HAP-1 (cell line): ENCODE results near the gene LARP4.
"Not testable (repeated sequence)": the region's sequence is repeated elsewhere in the genome, so short reads cannot be mapped to it uniquely, and the experiment has no call there.

Experiments
- DNase-seq, 2 experiments: peaks; one replicate each; pipeline ENCODE4 v3.0.0-alpha.2; 2016 to 2020; ENCODE audit warnings: low spot score in 2 of 2
- H3K27me3 ChIP-seq: fragments of 250-450 bp; sonication (Bioruptor Pico); 2 replicates; pipeline ENCODE4 v1.5.1; 2020; ENCODE audit warnings: low read depth, mild to moderate bottlenecking, moderate library complexity
- H3K36me3 ChIP-seq: fragments of 250-450 bp; sonication (Bioruptor Pico); replicated peaks from 2 replicates; pipeline ENCODE4 v1.5.1; 2020; ENCODE audit warnings: mild to moderate bottlenecking
- H3K4me1 ChIP-seq: fragments of 250-450 bp; sonication (Bioruptor Pico); 2 replicates; pipeline ENCODE4 v1.5.1; 2020; ENCODE audit warnings: mild to moderate bottlenecking
- H3K4me3 ChIP-seq: fragments of 250-450 bp; sonication (Bioruptor Pico); 2 replicates; pipeline ENCODE4 v1.5.1; 2020; ENCODE audit warnings: mild to moderate bottlenecking, moderate library complexity
- H3K9me3 ChIP-seq: fragments of 250-450 bp; sonication (Bioruptor Pico); 2 replicates; pipeline ENCODE4 v1.5.1; 2020; ENCODE audit warnings: mild to moderate bottlenecking, moderate library complexity
- in situ Hi-C: fragments of 300-500 bp; cut with MboI; formaldehyde crosslinking; loops from 3 replicates; pipeline ENCODE4 v1.14.3; 2020; ENCODE audit warnings: low sequenced_read_pairs, inconsistent platforms, mixed read lengths

The LARP4 gene

DNA sequence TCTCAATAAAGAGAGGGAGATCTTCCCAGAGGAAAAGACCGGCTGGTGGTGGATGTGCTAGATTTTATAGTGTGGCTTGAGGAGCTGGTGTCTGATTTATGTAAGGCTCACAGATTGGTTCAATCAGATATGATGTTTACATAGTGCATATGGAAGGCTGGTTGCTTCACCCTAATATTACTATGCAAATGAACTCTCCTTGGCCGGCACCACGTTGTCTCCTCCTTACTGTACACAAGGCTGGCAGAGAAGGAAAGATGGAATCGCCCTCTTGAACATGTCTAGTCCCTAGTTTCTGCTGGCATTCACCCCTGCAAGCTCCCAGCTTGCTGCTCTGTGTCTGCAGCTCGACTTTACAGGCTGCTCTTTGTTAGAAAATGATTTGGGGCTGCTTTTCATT is 13.2 kb upstream of the LARP4 start:
- peak; percentile 36 to 41 for DNase-seq
- H3K4me1 ChIP-seq = peaks cover 17% of the 10 kb centered on the region
- H3K4me3 ChIP-seq = no peak overlapping the region
- H3K9me3 ChIP-seq = peaks cover 4% of the 10 kb centered on the region; the same call in 1 of the 2 replicates
- H3K36me3 ChIP-seq = no peaks in the 10 kb centered on the region
- in situ Hi-C loops = no loop called here
- no peaks in the 10 kb centered on the region for H3K27me3 ChIP-seq

DNA sequence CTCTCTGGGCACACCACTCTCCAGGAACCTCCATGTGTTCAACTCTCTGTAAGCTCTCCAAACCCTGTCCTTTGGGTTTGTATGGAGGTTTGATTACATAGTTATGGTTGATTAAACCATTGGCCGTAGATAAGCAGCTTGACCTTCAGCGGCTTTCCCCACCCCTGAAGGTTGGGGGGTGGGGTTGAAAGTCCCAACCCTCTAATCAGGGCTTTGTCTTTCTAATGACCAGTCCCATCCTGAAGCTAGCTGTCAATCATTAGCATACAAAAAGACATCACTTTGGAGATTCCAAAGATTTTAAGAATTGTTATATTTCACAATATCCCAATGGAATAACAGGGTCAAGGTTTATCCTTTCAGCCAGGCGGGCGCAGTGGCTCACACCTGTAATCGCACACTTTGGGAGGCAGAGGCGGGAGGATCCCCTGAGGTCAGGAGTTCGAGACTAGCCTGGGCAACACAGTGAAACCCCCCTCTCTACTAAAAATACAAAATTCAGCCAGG is 12.7 kb upstream of the LARP4 start:
- H3K27me3 ChIP-seq = no peaks in the 10 kb centered on the region
- in situ Hi-C loops = no loop called here
- no peaks in the 10 kb centered on the region for H3K36me3 ChIP-seq
- H3K9me3 ChIP-seq = peaks cover 4% of the 10 kb centered on the region; the same call in 1 of the 2 replicates
- H3K4me3 ChIP-seq = no peak overlapping the region
- peaks cover 17% of the 10 kb centered on the region for H3K4me1 ChIP-seq
- DNase-seq = peak; percentile 35 to 43

DNA sequence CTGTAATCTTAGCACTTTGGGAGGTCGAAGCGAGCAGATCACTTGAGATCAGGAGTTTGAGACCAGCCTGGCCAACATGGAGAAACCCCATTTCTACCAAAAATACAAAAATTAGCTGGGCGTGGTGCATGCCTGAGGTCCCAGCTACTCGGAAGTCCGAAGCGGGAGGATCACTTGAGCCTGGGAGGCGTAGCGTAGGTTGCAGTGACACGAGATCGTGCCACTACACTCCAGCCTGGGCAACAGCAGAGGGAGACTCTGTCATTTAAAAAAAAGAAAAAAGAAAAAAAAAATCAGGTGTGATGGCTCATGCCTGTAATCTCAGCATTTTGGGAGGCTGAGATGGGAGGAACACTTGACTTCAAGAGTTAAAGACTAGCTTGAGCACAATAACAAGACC is 11.9 kb upstream of the LARP4 start:
- H3K9me3 ChIP-seq, H3K36me3 ChIP-seq, in situ Hi-C loops, H3K27me3 ChIP-seq, DNase-seq, H3K4me3 ChIP-seq: not testable (repeated sequence)
- peaks cover 17% of the 10 kb centered on the region for H3K4me1 ChIP-seq

DNA sequence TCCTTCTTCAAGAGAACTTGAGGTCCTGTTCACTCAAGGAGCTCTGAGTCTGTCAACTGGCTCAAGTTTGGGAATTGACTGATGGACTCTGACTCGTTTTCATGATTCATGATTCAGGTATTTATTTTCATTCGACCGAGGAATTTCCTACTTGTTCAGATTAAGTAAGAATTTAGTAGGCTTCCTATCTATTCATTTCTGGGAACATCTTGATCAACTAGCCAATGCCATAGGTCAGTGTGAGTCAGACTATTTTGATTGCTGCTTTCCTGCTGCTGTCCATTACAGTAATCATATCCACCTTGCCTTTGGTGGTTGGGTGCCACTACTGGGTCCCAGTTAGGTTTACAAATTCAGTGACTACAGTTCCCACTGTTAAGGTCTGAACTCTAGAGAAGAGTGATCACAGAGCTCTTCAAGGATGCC is 10.4 kb upstream of the LARP4 start:
- Histone ChIP-seq H3K9me3 (no peaks in the 10 kb centered on the region), H3K4me3 (no peak overlapping the region), H3K4me1 (peaks cover 17% of the 10 kb centered on the region), H3K36me3 (no peaks in the 10 kb centered on the region), H3K27me3 (no peaks in the 10 kb centered on the region)
- in situ Hi-C loops = no loop called here
- DNase-seq = no peak

DNA sequence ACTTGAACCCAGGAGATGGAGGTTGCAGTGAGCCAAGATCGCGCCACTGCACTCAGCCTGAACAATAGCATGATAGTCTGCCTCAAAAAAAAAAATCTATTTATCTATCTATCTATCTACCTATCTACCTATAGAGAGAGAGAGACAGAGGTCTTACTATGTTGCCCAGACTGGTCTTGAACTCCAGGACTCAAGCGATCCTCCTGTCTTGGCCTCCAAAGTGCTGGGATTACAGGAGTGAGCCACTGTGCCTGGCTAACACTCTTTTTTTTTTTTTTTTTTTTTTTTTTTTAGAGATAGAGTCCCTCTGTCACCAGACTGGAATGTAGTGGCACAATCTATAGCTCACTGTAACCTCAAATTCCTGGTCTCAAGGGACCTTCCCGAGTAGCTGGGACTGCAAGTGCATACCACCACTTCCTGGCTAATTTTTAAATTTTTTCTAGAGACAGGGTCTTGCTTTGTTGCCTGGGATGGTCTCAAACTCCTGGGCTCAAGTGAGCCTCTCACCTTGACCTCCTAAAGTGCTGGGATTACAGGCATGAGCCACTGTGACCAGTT is 6.1 kb upstream of the LARP4 start:
- DNase-seq = no peak
- in situ Hi-C loops = no loop called here
- Histone ChIP-seq H3K4me1 (peaks cover 5% of the 10 kb centered on the region), H3K4me3 (no peak overlapping the region), H3K27me3 (no peaks in the 10 kb centered on the region), H3K36me3 (no peaks in the 10 kb centered on the region), H3K9me3 (no peaks in the 10 kb centered on the region)

DNA sequence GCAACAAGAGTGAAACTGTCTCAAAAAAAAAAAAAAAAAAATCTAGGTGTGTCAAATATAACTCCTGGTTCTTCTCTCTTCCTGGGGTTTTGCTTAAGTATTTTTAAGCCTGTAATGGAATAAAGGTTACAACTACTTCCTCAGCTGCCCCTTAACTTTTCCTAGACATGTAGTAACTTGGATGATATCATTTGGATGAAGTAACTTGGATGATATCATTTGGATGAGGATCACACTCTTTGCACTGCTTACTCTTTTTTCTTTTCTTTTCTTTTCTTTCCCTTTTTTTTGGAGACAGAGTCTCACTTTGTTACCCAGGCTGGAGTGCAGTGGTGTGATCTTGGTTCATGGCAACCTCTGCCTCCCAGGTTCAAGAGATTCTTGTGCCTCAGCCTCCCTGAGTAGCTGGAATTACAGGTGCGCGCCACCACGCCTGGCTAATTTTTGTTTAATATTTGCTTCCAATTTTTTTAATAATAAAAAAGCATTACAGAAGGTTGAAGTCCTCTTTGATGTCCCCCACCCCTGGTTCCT is 3.5 kb upstream of the LARP4 start:
- in situ Hi-C loops = no loop called here
- no peak for DNase-seq
- Histone ChIP-seq H3K36me3 (no peaks in the 10 kb centered on the region; the same call in 1 of the 2 replicates), H3K4me3 (no peak overlapping the region), H3K27me3 (no peaks in the 10 kb centered on the region), H3K9me3 (no peaks in the 10 kb centered on the region), H3K4me1 (peaks cover 5% of the 10 kb centered on the region)

DNA sequence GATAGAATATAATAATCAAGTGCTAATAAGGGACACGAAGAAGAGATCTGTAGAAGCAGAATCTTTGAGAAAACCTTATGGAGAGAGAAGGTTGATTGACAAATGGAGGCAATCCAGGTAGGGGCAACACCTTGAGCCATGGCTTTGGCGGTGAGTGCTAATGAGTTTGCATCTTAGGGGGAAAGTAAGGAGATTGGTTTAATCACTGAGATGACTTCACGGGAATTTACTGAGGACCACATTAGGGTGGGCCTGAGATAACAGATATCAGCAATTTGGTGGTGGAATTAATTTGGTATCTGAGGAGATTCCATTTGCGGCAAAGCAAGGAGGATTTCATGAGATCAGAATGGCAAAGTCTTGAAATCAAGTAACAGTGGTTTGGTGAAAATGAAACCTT is 1.8 kb upstream of the LARP4 start:
- in situ Hi-C loops = no loop called here
- Histone ChIP-seq H3K36me3 (no peaks in the 10 kb centered on the region; the same call in 1 of the 2 replicates), H3K4me3 (no peak overlapping the region), H3K4me1 (peaks cover 10% of the 10 kb centered on the region), H3K9me3 (no peaks in the 10 kb centered on the region), H3K27me3 (no peaks in the 10 kb centered on the region)
- no peak for DNase-seq

DNA sequence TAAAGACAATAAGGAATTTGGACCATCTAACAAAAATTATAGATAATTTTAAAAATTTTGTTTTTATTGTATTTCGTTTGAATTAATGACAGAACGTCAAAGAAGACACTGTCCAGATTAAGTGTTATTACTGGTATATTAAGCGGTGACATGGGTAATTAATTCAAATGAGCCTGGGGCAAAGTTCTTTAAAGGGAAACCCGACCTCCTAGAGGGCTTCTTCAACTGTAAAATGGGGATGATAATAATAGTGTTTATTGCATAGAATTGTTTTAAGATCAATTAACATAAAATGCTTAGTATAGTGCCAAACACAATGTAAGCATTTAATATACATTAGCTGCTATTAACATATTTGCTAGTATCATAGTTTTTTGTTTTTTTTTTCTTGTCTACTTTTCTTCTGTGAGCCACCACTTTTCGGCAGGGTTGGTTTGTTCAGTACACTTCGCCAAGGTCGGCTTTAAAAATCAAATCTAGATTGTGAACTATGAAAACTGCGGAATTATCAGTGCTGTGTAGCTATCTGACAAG is 514 bp upstream of the LARP4 start:
- in situ Hi-C loops = no loop called here

DNA sequence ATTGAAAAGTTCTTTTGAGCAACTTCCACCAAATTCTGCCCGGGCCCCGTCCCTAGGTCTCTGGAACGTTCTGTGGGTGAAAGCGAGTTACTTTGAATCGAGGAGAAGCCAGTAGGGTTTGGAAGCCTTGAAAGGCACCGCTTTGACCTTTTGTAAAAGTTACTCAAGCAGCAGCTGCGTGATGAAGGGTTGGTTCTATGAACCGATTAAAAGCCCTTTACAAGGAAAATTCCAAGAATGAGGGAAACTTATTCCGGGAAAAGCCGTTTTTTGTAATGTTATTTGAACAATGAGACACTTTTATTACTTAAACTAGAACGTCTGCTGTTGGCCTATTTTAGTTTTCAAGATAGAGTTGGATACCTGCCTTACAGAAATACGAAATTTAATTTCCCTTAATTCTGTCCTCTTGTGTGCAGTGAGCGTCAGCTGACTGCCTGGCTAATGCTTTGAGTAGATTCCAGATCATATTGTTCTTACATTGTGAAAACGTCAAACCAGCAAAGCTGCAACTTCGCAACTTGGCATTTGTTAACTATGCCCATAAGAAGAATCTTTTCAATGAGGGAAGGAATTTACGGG is 906 bp downstream of the LARP4 start:
- Histone ChIP-seq H3K27me3 (no peaks in the 10 kb centered on the region), H3K9me3 (no peaks in the 10 kb centered on the region), H3K4me3 (peak overlapping the region; percentile 92), H3K36me3 (no peaks in the 10 kb centered on the region; the same call in 1 of the 2 replicates), H3K4me1 (peaks cover 5% of the 10 kb centered on the region)
- DNase-seq = peak in 1 of 2 experiments; percentile 35
- in situ Hi-C loops = no loop called here

More for the DNA sequence above, 514 bp upstream of the LARP4 start:
- peak in 1 of 2 experiments; percentile 45 for DNase-seq
- H3K9me3 ChIP-seq = no peaks in the 10 kb centered on the region
- no peaks in the 10 kb centered on the region for H3K27me3 ChIP-seq
- no peaks in the 10 kb centered on the region; the same call in 1 of the 2 replicates for H3K36me3 ChIP-seq
- H3K4me3 ChIP-seq = peak overlapping the region; percentile 92
- peaks cover 10% of the 10 kb centered on the region for H3K4me1 ChIP-seq

DNA sequence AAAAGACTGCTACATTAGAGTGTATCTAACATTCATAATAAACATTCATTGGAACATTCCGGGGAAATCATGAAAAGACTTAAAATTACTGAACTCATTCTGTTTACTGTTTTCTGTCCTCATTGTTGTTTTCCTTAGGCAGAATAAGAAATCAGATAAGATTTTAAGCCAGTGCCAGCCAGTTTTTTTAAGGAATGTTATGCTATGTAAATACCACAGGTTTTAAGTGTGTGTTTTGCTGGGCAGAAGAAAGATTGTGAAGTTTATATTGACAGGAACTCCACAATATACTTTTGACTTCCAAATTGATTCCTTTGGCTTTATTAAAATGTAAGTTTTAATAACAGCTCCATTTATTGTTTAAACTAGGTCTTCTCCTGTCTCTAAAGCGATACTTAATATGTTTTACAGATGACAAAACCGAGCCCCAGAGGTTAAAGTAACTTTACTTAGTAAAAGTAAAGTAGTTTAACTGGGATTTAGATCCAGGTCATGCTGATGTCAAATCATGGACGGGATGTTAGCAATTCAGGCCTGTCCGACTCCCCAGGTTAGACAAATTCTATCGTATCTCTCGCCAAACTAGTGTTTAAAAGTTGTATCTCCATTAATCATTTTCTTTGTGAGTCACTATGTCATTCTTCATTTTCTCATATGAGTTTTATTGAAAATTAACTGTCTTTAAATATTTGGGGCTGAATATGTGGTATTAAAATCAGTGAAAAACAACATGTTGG is 1.7 kb downstream of the LARP4 start:
- Histone ChIP-seq H3K9me3 (no peaks in the 10 kb centered on the region), H3K27me3 (no peaks in the 10 kb centered on the region), H3K36me3 (no peaks in the 10 kb centered on the region; the same call in 1 of the 2 replicates), H3K4me3 (peak overlapping the region; percentile 92), H3K4me1 (peaks cover 5% of the 10 kb centered on the region)
- in situ Hi-C loops = no loop called here
- no peak for DNase-seq

DNA sequence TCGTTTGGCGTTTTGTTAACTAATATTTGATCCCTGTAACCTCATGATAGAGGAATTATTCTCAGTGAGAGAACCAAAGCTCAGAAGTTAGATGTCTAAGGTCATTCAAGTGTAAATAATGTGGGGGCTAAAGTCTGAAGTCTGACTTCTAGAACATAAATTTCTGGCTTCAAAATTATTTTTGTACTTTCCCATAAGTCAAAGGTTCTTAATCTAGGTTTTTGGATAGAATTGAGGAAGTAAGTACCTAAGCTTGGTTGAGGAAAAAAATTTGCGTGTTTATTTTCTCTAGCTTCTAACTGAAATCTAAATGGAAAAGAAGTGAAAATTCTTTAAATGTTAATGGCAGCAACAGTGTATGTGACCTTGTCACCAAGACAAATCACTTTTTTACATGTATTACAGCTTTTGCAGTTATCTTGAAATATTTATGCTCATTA is 2.3 kb downstream of the LARP4 start:
- Histone ChIP-seq H3K4me3 (peak overlapping the region; percentile 92), H3K9me3 (no peaks in the 10 kb centered on the region), H3K27me3 (no peaks in the 10 kb centered on the region), H3K36me3 (no peaks in the 10 kb centered on the region; the same call in 1 of the 2 replicates), H3K4me1 (peaks cover 5% of the 10 kb centered on the region)
- no peak for DNase-seq
- in situ Hi-C loops = no loop called here

DNA sequence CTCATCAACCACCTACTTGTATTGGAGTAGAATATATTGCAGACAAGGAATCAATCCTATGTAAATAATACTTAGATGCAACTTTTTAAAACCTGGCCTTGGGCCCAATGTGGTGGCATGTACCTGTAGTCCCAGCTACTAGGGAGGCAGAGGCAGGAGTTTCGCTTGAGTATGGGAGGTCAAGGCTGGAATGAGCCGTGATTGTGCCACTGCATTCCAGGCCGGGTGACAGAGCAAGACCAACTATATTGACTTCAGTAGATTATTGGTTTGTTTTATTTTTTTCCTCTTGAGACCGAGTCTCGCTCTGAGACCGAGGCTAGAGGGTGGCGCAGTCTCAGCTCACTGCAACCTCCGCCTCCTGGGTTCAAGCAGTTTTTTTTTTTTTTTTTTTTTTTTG is 3.6 kb downstream of the LARP4 start:
- Histone ChIP-seq H3K4me3 (no peak overlapping the region), H3K27me3 (no peaks in the 10 kb centered on the region), H3K9me3 (no peaks in the 10 kb centered on the region), H3K36me3 (no peaks in the 10 kb centered on the region; the same call in 1 of the 2 replicates), H3K4me1 (peaks cover 5% of the 10 kb centered on the region)
- DNase-seq = no peak
- in situ Hi-C loops = no loop called here

DNA sequence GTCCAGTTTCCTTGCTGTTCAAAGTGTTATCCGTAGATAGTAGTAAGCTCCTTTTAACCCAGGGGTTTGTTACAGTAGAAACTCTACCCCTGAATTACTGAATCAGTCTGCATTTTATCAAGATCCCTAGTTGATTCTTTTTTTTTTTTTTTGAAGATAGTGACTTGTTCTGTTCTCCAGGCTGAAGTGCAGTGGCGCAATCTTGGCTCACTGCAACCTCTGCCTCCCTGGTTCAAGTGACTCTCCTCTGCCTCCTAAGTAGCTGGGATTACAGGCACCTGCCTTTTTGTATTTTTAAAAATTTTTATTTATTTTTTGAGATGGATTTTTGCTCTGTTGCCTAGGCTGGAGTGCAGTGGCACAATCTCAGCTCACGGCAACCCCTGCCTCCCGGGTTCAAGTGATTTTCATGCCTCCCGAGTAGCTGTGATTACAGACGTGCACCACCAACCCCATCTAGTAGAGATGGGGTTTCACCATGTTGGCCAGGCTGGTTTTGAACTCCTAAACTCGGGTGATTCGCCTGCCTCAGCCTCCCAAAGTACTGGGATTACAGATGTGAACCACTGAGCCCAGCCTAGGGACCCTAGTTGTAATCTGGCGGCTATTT is 10.5 kb downstream of the LARP4 start:
- peaks cover 12% of the 10 kb centered on the region for H3K36me3 ChIP-seq

More for the DNA sequence above, 10.5 kb downstream of the LARP4 start:
- H3K4me1 ChIP-seq = peaks cover 5% of the 10 kb centered on the region; the same call in 1 of the 2 replicates
- no peaks in the 10 kb centered on the region for H3K27me3 ChIP-seq
- H3K4me3 ChIP-seq = no peak overlapping the region
- in situ Hi-C loops = no loop called here
- H3K9me3 ChIP-seq = no peaks in the 10 kb centered on the region
- no peak for DNase-seq
